Neural progenitor cell (in vitro differentiated cells): ENCODE results near the gene CLRN3. TPM values are rescaled to one million over a fixed set of nuclear protein-coding genes. Genes with fewer than 3 reads are reported as not detected.

Experiments used
- DNase-seq: peaks from one replicate; pipeline ENCODE4 v3.0.0-alpha.2; 2016; ENCODE audit warnings: low spot score
- H2AFZ ChIP-seq: fragments of 200-600 bp; sonication (generic); replicated peaks from 2 replicates; pipeline ENCODE4 v1.6.1; 2016; ENCODE audit warnings: antibody characterized with exemption
- H3F3A ChIP-seq: fragments of 200-600 bp; sonication (generic); 2 replicates; pipeline ENCODE4 v1.6.1; 2016; ENCODE audit warnings: antibody characterized with exemption, low read depth
- H3K27ac ChIP-seq: fragments of 200-600 bp; sonication (generic); 2 replicates; pipeline ENCODE4 v1.5.1; 2016; ENCODE audit warnings: mild to moderate bottlenecking
- H3K27me3 ChIP-seq: fragments of 200-600 bp; sonication (generic); 2 replicates; pipeline ENCODE4 v1.6.1; 2016; ENCODE audit warnings: mild to moderate bottlenecking, moderate library complexity
- H3K36me3 ChIP-seq: fragments of 200-600 bp; sonication (generic); 2 replicates; pipeline ENCODE4 v1.5.1; 2016
- H3K4me1 ChIP-seq: fragments of 200-600 bp; sonication (generic); 2 replicates; pipeline ENCODE4 v1.6.1; 2016; ENCODE audit warnings: mixed run types
- H3K4me2 ChIP-seq: fragments of 200-600 bp; sonication (generic); 2 replicates; pipeline ENCODE4 v1.6.1; 2016
- H3K4me3 ChIP-seq: fragments of 200-600 bp; sonication (generic); 2 replicates; pipeline ENCODE4 v1.5.1; 2016
- H3K79me2 ChIP-seq: fragments of 200-600 bp; sonication (generic); 2 replicates; pipeline ENCODE4 v1.6.1; 2016; ENCODE audit warnings: low read depth
- H3K9ac ChIP-seq: fragments of 200-600 bp; sonication (generic); 2 replicates; pipeline ENCODE4 v1.6.1; 2016
- H3K9me3 ChIP-seq: fragments of 200-600 bp; sonication (generic); 2 replicates; pipeline ENCODE4 v1.5.1; 2016; ENCODE audit warnings: low read depth
- H4K20me1 ChIP-seq: fragments of 200-600 bp; sonication (generic); 2 replicates; pipeline ENCODE4 v1.6.1; 2016; ENCODE audit warnings: low read depth
- H3K27ac Mint-ChIP-seq: 3 replicates; pipeline ENCODE4 v1.8.0; 2021; ENCODE audit warnings: mixed read lengths
- H3K27me3 Mint-ChIP-seq: 2 replicates; pipeline ENCODE4 v1.8.0; 2022; ENCODE audit warnings: low read depth, mild to moderate bottlenecking, inconsistent platforms, moderate library complexity, mixed read lengths; ENCODE audit not compliant: insufficient read depth
- H3K36me3 Mint-ChIP-seq: 3 replicates; pipeline ENCODE4 v1.8.0; 2021; ENCODE audit warnings: mixed read lengths
- H3K4me1 Mint-ChIP-seq: 3 replicates; pipeline ENCODE4 v1.8.0; 2021; ENCODE audit warnings: mixed read lengths
- H3K4me3 Mint-ChIP-seq: 3 replicates; pipeline ENCODE4 v1.8.0; 2021; ENCODE audit warnings: mild to moderate bottlenecking, moderate library complexity, mixed read lengths
- H3K9me3 Mint-ChIP-seq: 3 replicates; pipeline ENCODE4 v1.8.0; 2020; ENCODE audit warnings: mixed read lengths
- EZH2 ChIP-seq: fragments of 200-600 bp; sonication (generic); IDR thresholded peaks from 2 replicates; pipeline ENCODE4 v1.6.1; 2017; ENCODE audit warnings: antibody characterized with exemption, mild to moderate bottlenecking, moderate library complexity
- EZH2phosphoT487 ChIP-seq: fragments of 200-600 bp; sonication (generic); IDR thresholded peaks from 2 replicates; pipeline ENCODE4 v1.6.1; 2017; ENCODE audit warnings: antibody characterized with exemption
- total RNA-seq: library from RNA; depleted of rRNA; stranded (reverse); fragments of >200 nt; gene quantifications from 2 replicates; pipeline ENCODE4 v1.2.3, GENCODE V29; 2015; ENCODE audit warnings: low replicate concordance
- TF ChIP-seq, protein P1 (sequence below): fragments of 200-600 bp; sonication (generic); IDR thresholded peaks from 2 replicates; pipeline ENCODE4 v1.5.1; 2017; ENCODE audit warnings: antibody characterized with exemption, mild to moderate bottlenecking

Gene CLRN3
- total RNA-seq, 1 donor from 2014 or later = not detected

DNA sequence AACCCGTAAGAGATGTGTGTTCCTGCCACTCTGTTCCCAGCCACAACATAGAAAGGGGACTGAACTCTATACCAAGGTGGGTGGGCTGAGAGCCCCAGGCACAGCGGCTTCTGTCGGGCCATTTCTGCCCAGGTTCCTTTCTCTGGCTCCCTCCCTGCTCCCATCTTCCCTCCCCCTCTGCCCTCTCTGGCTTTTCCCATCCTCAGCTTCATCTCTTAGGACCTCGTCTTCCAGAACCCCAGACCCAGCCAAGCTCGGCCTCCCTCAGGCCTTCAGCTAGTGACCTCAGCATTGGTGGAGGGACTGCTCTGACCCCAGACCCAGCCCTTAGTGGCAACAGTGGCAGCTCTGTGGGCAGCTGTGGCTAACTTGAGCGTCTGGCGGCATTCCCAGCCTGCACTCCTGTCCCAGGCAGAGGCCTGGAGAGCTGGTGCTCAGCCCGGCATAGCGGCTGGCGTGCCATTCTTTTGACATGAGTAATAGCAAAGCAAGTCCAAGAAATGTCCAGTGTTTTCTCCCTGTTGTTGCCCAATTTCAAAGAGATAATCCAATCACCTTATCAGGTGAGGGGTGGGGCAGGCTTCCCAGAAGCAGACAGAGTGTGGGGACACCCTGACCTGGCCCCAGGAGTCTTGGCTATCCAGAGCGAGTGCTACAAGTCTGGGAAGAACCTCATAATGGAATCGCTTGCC lies 30.1 kb upstream of the CLRN3 start:
- Histone ChIP-seq H3K4me3 (no peak overlapping the region), H3K9ac (no peak overlapping the region), H3K9me3 (no peaks in the 10 kb centered on the region), H3K79me2 (no peaks in the 10 kb centered on the region), H3K36me3 (no peaks in the 10 kb centered on the region), H3F3A (peaks cover 19% of the 10 kb centered on the region), H3K4me2 (no peak overlapping the region), H4K20me1 (peaks cover 9% of the 10 kb centered on the region), H2AFZ (no peak overlapping the region), H3K27ac (no peak overlapping the region), H3K4me1 (peaks cover 17% of the 10 kb centered on the region), H3K27me3 (no peaks in the 10 kb centered on the region)
- Mint-ChIP-seq H3K9me3 (peaks cover 3% of the 10 kb centered on the region), H3K27me3 (peaks cover 17% of the 10 kb centered on the region), H3K4me3 (no peak overlapping the region), H3K4me1 (peaks cover 16% of the 10 kb centered on the region), H3K36me3 (no peaks in the 10 kb centered on the region), H3K27ac (no peak overlapping the region)
- DNase-seq = no peak
- TF ChIP-seq EZH2phosphoT487 = no peak
- TF ChIP-seq EZH2 = no peak
- TF ChIP-seq, protein P1, sequence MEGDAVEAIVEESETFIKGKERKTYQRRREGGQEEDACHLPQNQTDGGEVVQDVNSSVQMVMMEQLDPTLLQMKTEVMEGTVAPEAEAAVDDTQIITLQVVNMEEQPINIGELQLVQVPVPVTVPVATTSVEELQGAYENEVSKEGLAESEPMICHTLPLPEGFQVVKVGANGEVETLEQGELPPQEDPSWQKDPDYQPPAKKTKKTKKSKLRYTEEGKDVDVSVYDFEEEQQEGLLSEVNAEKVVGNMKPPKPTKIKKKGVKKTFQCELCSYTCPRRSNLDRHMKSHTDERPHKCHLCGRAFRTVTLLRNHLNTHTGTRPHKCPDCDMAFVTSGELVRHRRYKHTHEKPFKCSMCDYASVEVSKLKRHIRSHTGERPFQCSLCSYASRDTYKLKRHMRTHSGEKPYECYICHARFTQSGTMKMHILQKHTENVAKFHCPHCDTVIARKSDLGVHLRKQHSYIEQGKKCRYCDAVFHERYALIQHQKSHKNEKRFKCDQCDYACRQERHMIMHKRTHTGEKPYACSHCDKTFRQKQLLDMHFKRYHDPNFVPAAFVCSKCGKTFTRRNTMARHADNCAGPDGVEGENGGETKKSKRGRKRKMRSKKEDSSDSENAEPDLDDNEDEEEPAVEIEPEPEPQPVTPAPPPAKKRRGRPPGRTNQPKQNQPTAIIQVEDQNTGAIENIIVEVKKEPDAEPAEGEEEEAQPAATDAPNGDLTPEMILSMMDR = no peak

DNA sequence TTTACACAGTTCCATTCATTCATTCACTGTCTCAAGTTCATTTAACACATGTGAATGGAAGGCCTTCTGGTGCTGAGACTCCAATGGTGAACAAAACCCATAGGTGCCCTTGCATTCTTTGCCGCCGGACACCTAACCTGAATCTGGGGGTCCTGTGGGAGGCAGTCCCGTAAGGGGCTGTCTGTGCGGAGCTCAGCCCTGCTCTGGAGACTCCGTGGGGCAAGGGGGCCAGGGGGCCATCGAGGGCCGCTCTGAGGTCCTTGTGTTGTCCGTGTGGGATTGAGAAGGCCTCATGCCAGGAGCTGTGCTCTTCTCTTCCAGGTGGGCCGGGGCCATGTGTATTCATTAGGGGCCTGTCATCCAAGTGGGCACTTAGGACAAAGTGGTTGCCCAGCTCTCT lies 29.5 kb upstream of the CLRN3 start:
- Mint-ChIP-seq H3K9me3 (peaks cover 3% of the 10 kb centered on the region), H3K27ac (no peak overlapping the region), H3K4me3 (no peak overlapping the region), H3K4me1 (peaks cover 16% of the 10 kb centered on the region), H3K36me3 (no peaks in the 10 kb centered on the region), H3K27me3 (peaks cover 17% of the 10 kb centered on the region)
- Histone ChIP-seq H3K27me3 (no peaks in the 10 kb centered on the region), H4K20me1 (peaks cover 9% of the 10 kb centered on the region), H2AFZ (no peak overlapping the region), H3K4me1 (peaks cover 17% of the 10 kb centered on the region), H3K4me2 (no peak overlapping the region), H3K27ac (no peak overlapping the region), H3K4me3 (no peak overlapping the region), H3F3A (peaks cover 19% of the 10 kb centered on the region), H3K79me2 (no peaks in the 10 kb centered on the region), H3K9ac (no peak overlapping the region), H3K9me3 (no peaks in the 10 kb centered on the region), H3K36me3 (no peaks in the 10 kb centered on the region)
- no peak for DNase-seq
- TF ChIP-seq, protein P1 = no peak
- TF ChIP-seq EZH2phosphoT487 = no peak
- no peak for TF ChIP-seq EZH2

DNA sequence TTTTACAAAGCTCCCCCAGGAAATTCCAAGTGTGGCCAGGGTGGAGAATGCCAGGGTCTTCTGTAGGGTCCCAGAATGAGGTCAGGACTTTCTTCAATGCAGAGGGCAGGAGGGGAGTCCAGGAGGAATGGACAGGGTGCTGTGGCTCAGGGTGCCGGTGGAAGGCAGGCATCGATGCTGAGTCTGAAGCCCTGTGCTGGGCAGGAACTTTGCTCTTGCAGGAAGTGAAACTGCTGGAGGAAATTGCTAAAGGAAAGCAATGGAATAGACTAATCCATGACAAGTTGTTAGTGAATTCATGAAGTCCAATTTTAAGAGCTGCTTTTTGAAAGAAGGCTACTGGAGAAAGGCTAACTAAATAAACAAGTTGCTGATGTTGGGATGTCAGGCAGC lies 29.0 kb upstream of the CLRN3 start:
- peaks cover 3% of the 10 kb centered on the region for H3K9me3 Mint-ChIP-seq
- no peaks in the 10 kb centered on the region for H3K36me3 Mint-ChIP-seq
- H3K4me1 Mint-ChIP-seq = peaks cover 16% of the 10 kb centered on the region
- Histone ChIP-seq H3K27me3 (no peaks in the 10 kb centered on the region), H3K9me3 (no peaks in the 10 kb centered on the region), H4K20me1 (peaks cover 9% of the 10 kb centered on the region), H3F3A (peaks cover 19% of the 10 kb centered on the region), H2AFZ (no peak overlapping the region), H3K27ac (no peak overlapping the region), H3K79me2 (no peaks in the 10 kb centered on the region), H3K4me2 (no peak overlapping the region), H3K9ac (no peak overlapping the region), H3K36me3 (no peaks in the 10 kb centered on the region), H3K4me3 (no peak overlapping the region), H3K4me1 (peaks cover 17% of the 10 kb centered on the region)
- no peak overlapping the region for H3K27ac Mint-ChIP-seq
- peaks cover 21% of the 10 kb centered on the region for H3K27me3 Mint-ChIP-seq
- no peak overlapping the region for H3K4me3 Mint-ChIP-seq
- TF ChIP-seq EZH2phosphoT487 = no peak
- TF ChIP-seq EZH2 = no peak
- TF ChIP-seq, protein P1 = no peak
- no peak for DNase-seq
